Brain microvascular endothelial cell (primary cell): ENCODE measurements around the gene HMGB1.
A peak's percentile ranks its signal among the peaks of the same experiment; 100 is the strongest.

Experiments
- DNase-seq: peaks from one replicate; pipeline ENCODE4 v3.0.0-alpha.2; 2020
- H3K27ac ChIP-seq: fragments of 250-450 bp; sonication (Bioruptor Pico); 2 replicates; pipeline ENCODE4 v1.5.1; 2020; ENCODE audit warnings: mild to moderate bottlenecking, moderate library complexity
- H3K27me3 ChIP-seq: fragments of 250-450 bp; sonication (Bioruptor Pico); replicated peaks from 2 replicates; pipeline ENCODE4 v1.5.1; 2020; ENCODE audit warnings: mild to moderate bottlenecking
- H3K36me3 ChIP-seq: fragments of 250-450 bp; sonication (Bioruptor Pico); replicated peaks from 2 replicates; pipeline ENCODE4 v1.5.1; 2020; ENCODE audit warnings: mild to moderate bottlenecking
- H3K4me3 ChIP-seq: 2 replicates; pipeline ENCODE4 v1.5.1; 2011; ENCODE audit warnings: low read depth, mild to moderate bottlenecking, control low read depth, low read length, moderate library complexity
- CTCF ChIP-seq: IDR thresholded peaks from 2 replicates; pipeline ENCODE4 v1.5.1; 2011; ENCODE audit warnings: low read depth, mild to moderate bottlenecking, moderate library complexity, low read length, control low read depth, inconsistent platforms; ENCODE audit errors: missing control alignments
- in situ Hi-C: cut with HindIII; loops from 2 replicates; pipeline ENCODE4 v1.10.0; 2017; ENCODE audit warnings: low sequenced_read_pairs, low pct_ligation_motif_present

The HMGB1 gene

GRCh38 chr13:30477346-30478195 is 11.8 kb upstream of the HMGB1 start:
- no peak for TF ChIP-seq CTCF
- Histone ChIP-seq H3K36me3 (no peaks in the 10 kb centered on the region), H3K4me3 (no peak overlapping the region), H3K27ac (no peak overlapping the region), H3K27me3 (no peaks in the 10 kb centered on the region)
- in situ Hi-C loops: no loop called here
- no peak for DNase-seq

- in situ Hi-C loops: no loop called here
- no peak overlapping the region for H3K27ac ChIP-seq
- H3K36me3 ChIP-seq: no peaks in the 10 kb centered on the region
- no peaks in the 10 kb centered on the region for H3K27me3 ChIP-seq
- no peak for DNase-seq
- no peak for TF ChIP-seq CTCF
- H3K4me3 ChIP-seq: no peak overlapping the region
These were observed 7.9 kb upstream of the HMGB1 start for GRCh38 chr13:30473675-30474074.

- Histone ChIP-seq H3K27ac (no peak overlapping the region), H3K4me3 (peak overlapping the region; percentile 51), H3K36me3 (peaks cover 9% of the 10 kb centered on the region), H3K27me3 (no peaks in the 10 kb centered on the region)
- in situ Hi-C loops: no loop called here
- no peak for DNase-seq
- no peak for TF ChIP-seq CTCF
These were observed 1.1 kb upstream of the HMGB1 start for GRCh38 chr13:30466841-30467252.

GRCh38 chr13:30466358-30466714 is 600 bp upstream of the HMGB1 start:
- peaks cover 13% of the 10 kb centered on the region for H3K36me3 ChIP-seq
- H3K4me3 ChIP-seq: peak overlapping the region; percentile 51
- H3K27ac ChIP-seq: no peak overlapping the region
- TF ChIP-seq CTCF: no peak
- in situ Hi-C loops: no loop called here
- DNase-seq: peak; percentile 19
- no peaks in the 10 kb centered on the region for H3K27me3 ChIP-seq

GRCh38 chr13:30465343-30465592 is 468 bp downstream of the HMGB1 start:
- TF ChIP-seq CTCF: no peak
- H3K27ac ChIP-seq: peak overlapping the region; percentile 94
- no peaks in the 10 kb centered on the region for H3K27me3 ChIP-seq
- H3K36me3 ChIP-seq: peaks cover 15% of the 10 kb centered on the region
- in situ Hi-C loops: no loop called here
- no peak for DNase-seq
- peak overlapping the region; percentile 62 for H3K4me3 ChIP-seq
